WTC11 (cell line): ENCODE results near the gene YLPM1. TPM values are rescaled to one million over a fixed set of nuclear protein-coding genes. Genes with fewer than 3 reads are reported as not detected.

Experiments
- ATAC-seq: fragments of 200-7000 bp; cut with Tn5 transposase; 2 replicates; pipeline ENCODE4 v1.10.0; 2021; ENCODE audit warnings: mild to moderate bottlenecking, moderate library complexity
- CTCF ChIA-PET: fragments of 300-600 bp; sonication (Branson Sonifier 250); formaldehyde crosslinking; loops from one replicate; lab custom pipeline; 2021; ENCODE audit warnings: antibody characterized with exemption; lab: Charles Lee
- POLR2A ChIA-PET: fragments of 350-600 bp; sonication (Branson Sonifier 250); formaldehyde crosslinking; loops from one replicate; lab custom pipeline; 2021; ENCODE audit warnings: antibody characterized with exemption; lab: Charles Lee
- DNase-seq: peaks from one replicate; pipeline ENCODE4 v3.0.0; 2021; ENCODE audit warnings: low spot score
- H3K27ac Mint-ChIP-seq: 2 replicates; pipeline ENCODE4 v1.8.0; 2021; ENCODE audit warnings: mixed read lengths
- H3K27me3 Mint-ChIP-seq: 2 replicates; pipeline ENCODE4 v1.8.0; 2021; ENCODE audit warnings: low read depth, mild to moderate bottlenecking, moderate library complexity, mixed read lengths
- H3K36me3 Mint-ChIP-seq: 2 replicates; pipeline ENCODE4 v1.8.0; 2021; ENCODE audit warnings: mixed read lengths
- H3K4me1 Mint-ChIP-seq: 2 replicates; pipeline ENCODE4 v1.8.0; 2022; ENCODE audit warnings: mixed read lengths
- H3K4me3 Mint-ChIP-seq: 2 replicates; pipeline ENCODE4 v1.8.0; 2021; ENCODE audit warnings: mild to moderate bottlenecking, moderate library complexity, mixed read lengths
- H3K9me3 Mint-ChIP-seq: 2 replicates; pipeline ENCODE4 v1.8.0; 2021; ENCODE audit warnings: mixed read lengths
- CREB1 ChIP-seq: sonication (generic); formaldehyde crosslinking; IDR thresholded peaks from 2 replicates; pipeline ENCODE4 v1.8.0; 2023; ENCODE audit warnings: mild to moderate bottlenecking, missing genetic modification reagents
- SOX15 ChIP-seq: fragments of 250-450 bp; sonication (Bioruptor Pico); IDR thresholded peaks from 2 replicates; pipeline ENCODE4 v1.9.0; 2021; ENCODE audit warnings: mild to moderate bottlenecking
- TEAD1 ChIP-seq: sonication (generic); formaldehyde crosslinking; IDR thresholded peaks from 2 replicates; pipeline ENCODE4 v1.8.0; 2022; ENCODE audit warnings: mild to moderate bottlenecking, missing genetic modification reagents
- ZNF263 ChIP-seq: sonication (generic); formaldehyde crosslinking; IDR thresholded peaks from 2 replicates; pipeline ENCODE4 v1.8.1; 2022; ENCODE audit warnings: low read depth, mild to moderate bottlenecking, moderate library complexity, missing genetic modification reagents
- total RNA-seq: library from RNA; stranded (reverse); gene quantifications from 3 replicates; pipeline ENCODE4 v1.2.3, GENCODE V29; 2021
- TF ChIP-seq, protein P1 (sequence below): fragments of 250-450 bp; sonication (Bioruptor Pico); IDR thresholded peaks from 2 replicates; pipeline ENCODE4 v2.1.2; 2022; ENCODE audit warnings: mild to moderate bottlenecking, moderate library complexity
- TF ChIP-seq, protein P2 (sequence below): sonication (generic); formaldehyde crosslinking; IDR thresholded peaks from 2 replicates; pipeline ENCODE4 v1.8.1; 2023; ENCODE audit warnings: mild to moderate bottlenecking, missing genetic modification reagents
- TF ChIP-seq, protein P3 (sequence below): sonication (generic); formaldehyde crosslinking; IDR thresholded peaks from 2 replicates; pipeline ENCODE4 v1.8.1; 2022; ENCODE audit warnings: mild to moderate bottlenecking, missing genetic modification reagents, moderate library complexity, borderline replicate concordance
- TF ChIP-seq, protein P4 (sequence below): fragments of 250-450 bp; sonication (Bioruptor Pico); IDR thresholded peaks from 2 replicates; pipeline ENCODE4 v1.9.0; 2021; ENCODE audit warnings: mild to moderate bottlenecking, borderline replicate concordance
- TF ChIP-seq, protein P5 (sequence below): fragments of 250-450 bp; sonication (Bioruptor Pico); IDR thresholded peaks from 2 replicates; pipeline ENCODE4 v1.9.0; 2021; ENCODE audit warnings: mild to moderate bottlenecking
- TF ChIP-seq, protein P6 (sequence below): sonication (generic); formaldehyde crosslinking; IDR thresholded peaks from 2 replicates; pipeline ENCODE4 v1.8.0; 2022; ENCODE audit warnings: missing genetic modification reagents
- TF ChIP-seq, protein P7 (sequence below): fragments of 250-450 bp; sonication (Bioruptor Pico); IDR thresholded peaks from 2 replicates; pipeline ENCODE4 v1.9.0; 2021; ENCODE audit warnings: mild to moderate bottlenecking

YLPM1 gene
- total RNA-seq, 1 experiment from 2014 or later = 66.6 TPM

DNA sequence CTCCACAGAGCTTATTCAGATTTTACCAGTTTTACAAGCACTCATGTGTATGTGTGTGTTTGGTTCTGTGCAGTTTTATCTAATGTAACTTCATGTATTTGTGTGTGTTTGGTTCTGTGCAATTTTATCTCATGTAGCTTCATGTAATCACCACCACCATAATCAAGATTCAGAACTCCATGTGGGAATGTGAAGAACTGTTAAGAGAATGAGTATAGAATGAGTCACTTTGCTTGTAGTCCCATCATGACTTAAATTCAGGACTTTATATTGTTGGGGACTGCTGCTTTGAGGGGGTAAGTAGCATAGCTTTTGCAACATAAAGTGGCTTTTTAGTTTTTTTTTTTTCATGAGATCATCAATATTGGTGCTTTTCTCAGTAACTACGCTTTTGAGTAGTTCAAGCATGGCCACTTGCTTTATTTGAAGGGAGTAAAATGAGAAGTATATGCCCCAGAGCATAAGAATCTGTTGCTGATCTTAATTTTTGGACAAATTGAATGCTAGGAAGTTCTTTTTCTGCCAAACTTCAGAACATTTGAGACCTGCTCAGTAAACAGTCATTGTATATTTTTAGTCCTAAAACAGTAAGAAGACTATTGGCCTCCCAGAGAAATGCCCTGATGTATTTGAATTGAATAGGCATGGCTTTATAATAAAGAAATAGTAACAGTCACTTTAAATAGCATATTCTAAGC lies 84.0 kb downstream of the YLPM1 start:
- Mint-ChIP-seq H3K4me1 (no peaks in the 10 kb centered on the region), H3K27me3 (no peaks in the 10 kb centered on the region), H3K4me3 (no peak overlapping the region), H3K27ac (no peak overlapping the region), H3K9me3 (no peaks in the 10 kb centered on the region), H3K36me3 (no peaks in the 10 kb centered on the region)
- POLR2A ChIA-PET = no interaction called here
- CTCF ChIA-PET = interaction anchor here (0.8 to 2.1 kb wide), 3 partner anchors 13 to 60 kb away, joined by 3 to 6 read pairs (median 4); no protein-coding TSS in a partner anchor
- ATAC-seq = no peak
- TF ChIP-seq, protein P1, sequence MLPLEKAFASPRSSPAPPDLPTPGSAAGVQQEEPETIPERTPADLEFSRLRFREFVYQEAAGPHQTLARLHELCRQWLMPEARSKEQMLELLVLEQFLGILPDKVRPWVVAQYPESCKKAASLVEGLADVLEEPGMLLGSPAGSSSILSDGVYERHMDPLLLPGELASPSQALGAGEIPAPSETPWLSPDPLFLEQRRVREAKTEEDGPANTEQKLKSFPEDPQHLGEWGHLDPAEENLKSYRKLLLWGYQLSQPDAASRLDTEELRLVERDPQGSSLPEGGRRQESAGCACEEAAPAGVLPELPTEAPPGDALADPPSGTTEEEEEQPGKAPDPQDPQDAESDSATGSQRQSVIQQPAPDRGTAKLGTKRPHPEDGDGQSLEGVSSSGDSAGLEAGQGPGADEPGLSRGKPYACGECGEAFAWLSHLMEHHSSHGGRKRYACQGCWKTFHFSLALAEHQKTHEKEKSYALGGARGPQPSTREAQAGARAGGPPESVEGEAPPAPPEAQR (CRISPR knock-in tag) = no peak
- TF ChIP-seq, protein P2, sequence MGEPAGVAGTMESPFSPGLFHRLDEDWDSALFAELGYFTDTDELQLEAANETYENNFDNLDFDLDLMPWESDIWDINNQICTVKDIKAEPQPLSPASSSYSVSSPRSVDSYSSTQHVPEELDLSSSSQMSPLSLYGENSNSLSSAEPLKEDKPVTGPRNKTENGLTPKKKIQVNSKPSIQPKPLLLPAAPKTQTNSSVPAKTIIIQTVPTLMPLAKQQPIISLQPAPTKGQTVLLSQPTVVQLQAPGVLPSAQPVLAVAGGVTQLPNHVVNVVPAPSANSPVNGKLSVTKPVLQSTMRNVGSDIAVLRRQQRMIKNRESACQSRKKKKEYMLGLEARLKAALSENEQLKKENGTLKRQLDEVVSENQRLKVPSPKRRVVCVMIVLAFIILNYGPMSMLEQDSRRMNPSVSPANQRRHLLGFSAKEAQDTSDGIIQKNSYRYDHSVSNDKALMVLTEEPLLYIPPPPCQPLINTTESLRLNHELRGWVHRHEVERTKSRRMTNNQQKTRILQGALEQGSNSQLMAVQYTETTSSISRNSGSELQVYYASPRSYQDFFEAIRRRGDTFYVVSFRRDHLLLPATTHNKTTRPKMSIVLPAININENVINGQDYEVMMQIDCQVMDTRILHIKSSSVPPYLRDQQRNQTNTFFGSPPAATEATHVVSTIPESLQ (CRISPR knock-in tag) = no peak
- no peak for TF ChIP-seq TEAD1 (CRISPR knock-in tag)
- TF ChIP-seq ZNF263 (CRISPR knock-in tag) = no peak
- TF ChIP-seq, protein P3, sequence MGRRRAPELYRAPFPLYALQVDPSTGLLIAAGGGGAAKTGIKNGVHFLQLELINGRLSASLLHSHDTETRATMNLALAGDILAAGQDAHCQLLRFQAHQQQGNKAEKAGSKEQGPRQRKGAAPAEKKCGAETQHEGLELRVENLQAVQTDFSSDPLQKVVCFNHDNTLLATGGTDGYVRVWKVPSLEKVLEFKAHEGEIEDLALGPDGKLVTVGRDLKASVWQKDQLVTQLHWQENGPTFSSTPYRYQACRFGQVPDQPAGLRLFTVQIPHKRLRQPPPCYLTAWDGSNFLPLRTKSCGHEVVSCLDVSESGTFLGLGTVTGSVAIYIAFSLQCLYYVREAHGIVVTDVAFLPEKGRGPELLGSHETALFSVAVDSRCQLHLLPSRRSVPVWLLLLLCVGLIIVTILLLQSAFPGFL (CRISPR knock-in tag) = no peak
- TF ChIP-seq, protein P4, sequence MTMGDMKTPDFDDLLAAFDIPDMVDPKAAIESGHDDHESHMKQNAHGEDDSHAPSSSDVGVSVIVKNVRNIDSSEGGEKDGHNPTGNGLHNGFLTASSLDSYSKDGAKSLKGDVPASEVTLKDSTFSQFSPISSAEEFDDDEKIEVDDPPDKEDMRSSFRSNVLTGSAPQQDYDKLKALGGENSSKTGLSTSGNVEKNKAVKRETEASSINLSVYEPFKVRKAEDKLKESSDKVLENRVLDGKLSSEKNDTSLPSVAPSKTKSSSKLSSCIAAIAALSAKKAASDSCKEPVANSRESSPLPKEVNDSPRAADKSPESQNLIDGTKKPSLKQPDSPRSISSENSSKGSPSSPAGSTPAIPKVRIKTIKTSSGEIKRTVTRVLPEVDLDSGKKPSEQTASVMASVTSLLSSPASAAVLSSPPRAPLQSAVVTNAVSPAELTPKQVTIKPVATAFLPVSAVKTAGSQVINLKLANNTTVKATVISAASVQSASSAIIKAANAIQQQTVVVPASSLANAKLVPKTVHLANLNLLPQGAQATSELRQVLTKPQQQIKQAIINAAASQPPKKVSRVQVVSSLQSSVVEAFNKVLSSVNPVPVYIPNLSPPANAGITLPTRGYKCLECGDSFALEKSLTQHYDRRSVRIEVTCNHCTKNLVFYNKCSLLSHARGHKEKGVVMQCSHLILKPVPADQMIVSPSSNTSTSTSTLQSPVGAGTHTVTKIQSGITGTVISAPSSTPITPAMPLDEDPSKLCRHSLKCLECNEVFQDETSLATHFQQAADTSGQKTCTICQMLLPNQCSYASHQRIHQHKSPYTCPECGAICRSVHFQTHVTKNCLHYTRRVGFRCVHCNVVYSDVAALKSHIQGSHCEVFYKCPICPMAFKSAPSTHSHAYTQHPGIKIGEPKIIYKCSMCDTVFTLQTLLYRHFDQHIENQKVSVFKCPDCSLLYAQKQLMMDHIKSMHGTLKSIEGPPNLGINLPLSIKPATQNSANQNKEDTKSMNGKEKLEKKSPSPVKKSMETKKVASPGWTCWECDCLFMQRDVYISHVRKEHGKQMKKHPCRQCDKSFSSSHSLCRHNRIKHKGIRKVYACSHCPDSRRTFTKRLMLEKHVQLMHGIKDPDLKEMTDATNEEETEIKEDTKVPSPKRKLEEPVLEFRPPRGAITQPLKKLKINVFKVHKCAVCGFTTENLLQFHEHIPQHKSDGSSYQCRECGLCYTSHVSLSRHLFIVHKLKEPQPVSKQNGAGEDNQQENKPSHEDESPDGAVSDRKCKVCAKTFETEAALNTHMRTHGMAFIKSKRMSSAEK (CRISPR knock-in tag) = no peak
- no peak for TF ChIP-seq CREB1 (CRISPR knock-in tag)
- TF ChIP-seq, protein P5, sequence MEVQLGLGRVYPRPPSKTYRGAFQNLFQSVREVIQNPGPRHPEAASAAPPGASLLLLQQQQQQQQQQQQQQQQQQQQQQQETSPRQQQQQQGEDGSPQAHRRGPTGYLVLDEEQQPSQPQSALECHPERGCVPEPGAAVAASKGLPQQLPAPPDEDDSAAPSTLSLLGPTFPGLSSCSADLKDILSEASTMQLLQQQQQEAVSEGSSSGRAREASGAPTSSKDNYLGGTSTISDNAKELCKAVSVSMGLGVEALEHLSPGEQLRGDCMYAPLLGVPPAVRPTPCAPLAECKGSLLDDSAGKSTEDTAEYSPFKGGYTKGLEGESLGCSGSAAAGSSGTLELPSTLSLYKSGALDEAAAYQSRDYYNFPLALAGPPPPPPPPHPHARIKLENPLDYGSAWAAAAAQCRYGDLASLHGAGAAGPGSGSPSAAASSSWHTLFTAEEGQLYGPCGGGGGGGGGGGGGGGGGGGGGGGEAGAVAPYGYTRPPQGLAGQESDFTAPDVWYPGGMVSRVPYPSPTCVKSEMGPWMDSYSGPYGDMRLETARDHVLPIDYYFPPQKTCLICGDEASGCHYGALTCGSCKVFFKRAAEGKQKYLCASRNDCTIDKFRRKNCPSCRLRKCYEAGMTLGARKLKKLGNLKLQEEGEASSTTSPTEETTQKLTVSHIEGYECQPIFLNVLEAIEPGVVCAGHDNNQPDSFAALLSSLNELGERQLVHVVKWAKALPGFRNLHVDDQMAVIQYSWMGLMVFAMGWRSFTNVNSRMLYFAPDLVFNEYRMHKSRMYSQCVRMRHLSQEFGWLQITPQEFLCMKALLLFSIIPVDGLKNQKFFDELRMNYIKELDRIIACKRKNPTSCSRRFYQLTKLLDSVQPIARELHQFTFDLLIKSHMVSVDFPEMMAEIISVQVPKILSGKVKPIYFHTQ (CRISPR knock-in tag) = no peak
- DNase-seq = no peak

DNA sequence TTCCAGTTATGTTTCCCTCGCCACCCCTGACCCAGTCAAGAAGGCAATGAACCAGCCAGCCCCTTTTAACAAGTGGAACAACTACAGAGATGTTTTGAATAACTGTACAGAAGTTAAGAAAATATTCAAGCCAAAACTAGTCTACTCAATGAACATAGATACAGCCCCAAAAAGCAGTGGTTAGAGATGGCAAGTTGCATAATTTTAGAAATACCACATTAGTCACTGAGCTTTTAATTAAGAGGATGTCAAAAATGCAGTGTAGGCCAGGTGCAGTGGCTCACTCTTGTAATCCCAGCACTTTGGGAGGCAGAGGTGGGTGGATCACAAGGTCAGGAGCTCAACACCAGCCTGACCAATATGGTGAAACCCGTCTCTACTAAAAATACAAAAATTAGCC lies 85.7 kb downstream of the YLPM1 start:
- no peak for ATAC-seq
- DNase-seq = no peak
- H3K27ac Mint-ChIP-seq = no peak overlapping the region
- TF ChIP-seq, protein P6, sequence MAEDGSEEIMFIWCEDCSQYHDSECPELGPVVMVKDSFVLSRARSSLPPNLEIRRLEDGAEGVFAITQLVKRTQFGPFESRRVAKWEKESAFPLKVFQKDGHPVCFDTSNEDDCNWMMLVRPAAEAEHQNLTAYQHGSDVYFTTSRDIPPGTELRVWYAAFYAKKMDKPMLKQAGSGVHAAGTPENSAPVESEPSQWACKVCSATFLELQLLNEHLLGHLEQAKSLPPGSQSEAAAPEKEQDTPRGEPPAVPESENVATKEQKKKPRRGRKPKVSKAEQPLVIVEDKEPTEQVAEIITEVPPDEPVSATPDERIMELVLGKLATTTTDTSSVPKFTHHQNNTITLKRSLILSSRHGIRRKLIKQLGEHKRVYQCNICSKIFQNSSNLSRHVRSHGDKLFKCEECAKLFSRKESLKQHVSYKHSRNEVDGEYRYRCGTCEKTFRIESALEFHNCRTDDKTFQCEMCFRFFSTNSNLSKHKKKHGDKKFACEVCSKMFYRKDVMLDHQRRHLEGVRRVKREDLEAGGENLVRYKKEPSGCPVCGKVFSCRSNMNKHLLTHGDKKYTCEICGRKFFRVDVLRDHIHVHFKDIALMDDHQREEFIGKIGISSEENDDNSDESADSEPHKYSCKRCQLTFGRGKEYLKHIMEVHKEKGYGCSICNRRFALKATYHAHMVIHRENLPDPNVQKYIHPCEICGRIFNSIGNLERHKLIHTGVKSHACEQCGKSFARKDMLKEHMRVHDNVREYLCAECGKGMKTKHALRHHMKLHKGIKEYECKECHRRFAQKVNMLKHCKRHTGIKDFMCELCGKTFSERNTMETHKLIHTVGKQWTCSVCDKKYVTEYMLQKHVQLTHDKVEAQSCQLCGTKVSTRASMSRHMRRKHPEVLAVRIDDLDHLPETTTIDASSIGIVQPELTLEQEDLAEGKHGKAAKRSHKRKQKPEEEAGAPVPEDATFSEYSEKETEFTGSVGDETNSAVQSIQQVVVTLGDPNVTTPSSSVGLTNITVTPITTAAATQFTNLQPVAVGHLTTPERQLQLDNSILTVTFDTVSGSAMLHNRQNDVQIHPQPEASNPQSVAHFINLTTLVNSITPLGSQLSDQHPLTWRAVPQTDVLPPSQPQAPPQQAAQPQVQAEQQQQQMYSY = no peak
- TF ChIP-seq, protein P7, sequence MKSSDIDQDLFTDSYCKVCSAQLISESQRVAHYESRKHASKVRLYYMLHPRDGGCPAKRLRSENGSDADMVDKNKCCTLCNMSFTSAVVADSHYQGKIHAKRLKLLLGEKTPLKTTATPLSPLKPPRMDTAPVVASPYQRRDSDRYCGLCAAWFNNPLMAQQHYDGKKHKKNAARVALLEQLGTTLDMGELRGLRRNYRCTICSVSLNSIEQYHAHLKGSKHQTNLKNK = no peak
- no peak for TF ChIP-seq SOX15
- TF ChIP-seq, protein P4 (CRISPR knock-in tag) = no peak

More for the DNA sequence above, 85.7 kb downstream of the YLPM1 start:
- no peaks in the 10 kb centered on the region for H3K4me1 Mint-ChIP-seq
- ChIA-PET POLR2A (no interaction called here), CTCF (interaction anchor here (0.7 to 5.6 kb wide), 6 partner anchors 10 to 230 kb away, joined by 3 to 42 read pairs (median 6); no protein-coding TSS in a partner anchor)
- no peak overlapping the region for H3K4me3 Mint-ChIP-seq
- H3K27me3 Mint-ChIP-seq = no peaks in the 10 kb centered on the region
- no peaks in the 10 kb centered on the region for H3K9me3 Mint-ChIP-seq
- H3K36me3 Mint-ChIP-seq = no peaks in the 10 kb centered on the region
